Esophagus squamous epithelium (tissue), 5 donors: ENCODE data around the gene CADM2. TPM values are rescaled to one million over a fixed set of nuclear protein-coding genes. Genes with fewer than 3 reads are reported as not detected.
"Not testable (repeated sequence)": the region's sequence is repeated elsewhere in the genome, so short reads cannot be mapped to it uniquely, and the experiment has no call there.

Experiments used
- DNase-seq: peaks from one replicate; lab custom pipeline; 2025; lab: John Stamatoyannopoulos, UW
- H3K27ac ChIP-seq, 4 donors: fragments of 200-600 bp; sonication (generic); one replicate each; pipeline ENCODE4 v1.5.1; 2016 to 2019; ENCODE audit warnings: mild to moderate bottlenecking in 1 of 4
- H3K27me3 ChIP-seq, 4 donors: fragments of 200-600 bp; sonication (generic); 1 replicate in 3 of 4; 2 replicates in 1 of 4; pipeline versions ENCODE4 v1.5.1 to v1.6.0; 2017 to 2021; ENCODE audit warnings: antibody characterized with exemption in 1 of 4
- H3K36me3 ChIP-seq, 3 donors: fragments of 200-600 bp; sonication (generic); one replicate each; pipeline ENCODE4 v1.5.1; 2016 to 2019
- H3K4me1 ChIP-seq, 3 donors: fragments of 200-600 bp; sonication (generic); one replicate each; pipeline ENCODE4 v1.5.1; 2017 to 2019
- H3K4me3 ChIP-seq, 4 donors: fragments of 200-600 bp; sonication (generic); 1 replicate in 3 of 4; 2 replicates in 1 of 4; pipeline ENCODE4 v1.5.1; 2016 to 2019; ENCODE audit warnings: mild to moderate bottlenecking in 2 of 4, moderate library complexity in 1 of 4
- H3K9me3 ChIP-seq, 3 donors: fragments of 200-600 bp; sonication (generic); one replicate each; pipeline ENCODE4 v1.5.1; 2016 to 2019
- CTCF ChIP-seq, 6 experiments: fragments of 450-650 bp in 4 of 6; fragments of 200-600 bp in 2 of 6; sonication (generic) in 2 of 6; IDR thresholded peaks; one replicate each; pipeline ENCODE4 v1.5.1; 2016 to 2019; ENCODE audit warnings: antibody characterized with exemption in 6 of 6, mild to moderate bottlenecking in 4 of 6, moderate library complexity in 4 of 6
- POLR2A ChIP-seq, 4 donors: fragments of 450-650 bp; IDR thresholded peaks; one replicate each; pipeline ENCODE4 v1.6.1; 2017; ENCODE audit warnings: antibody characterized with exemption in 4 of 4, mild to moderate bottlenecking in 4 of 4, moderate library complexity in 3 of 4
- WGBS, 2 donors: methylation state at CpG; one replicate each; pipeline ENCODE4 v1.1.5; 2018; 5-methylcytosine and 5-hydroxymethylcytosine counted together
- intact Hi-C: fragments of 100-400 bp; cut with DNase I; formaldehyde crosslinking; loops from one replicate; pipeline ENCODE4 v1.15.0; 2022
- total RNA-seq, 4 donors: library from RNA; depleted of rRNA; stranded (reverse); fragments of >200 nt; gene quantifications; one replicate each; pipeline ENCODE4 v1.1.0, GENCODE V29; 2016
- donor health status: DM: yes; HTN: yes; CAD: no.

CADM2 gene
- total RNA-seq, 4 donors from 2014 or later = 0.08 to 0.76 (median 0.34) TPM

DNA sequence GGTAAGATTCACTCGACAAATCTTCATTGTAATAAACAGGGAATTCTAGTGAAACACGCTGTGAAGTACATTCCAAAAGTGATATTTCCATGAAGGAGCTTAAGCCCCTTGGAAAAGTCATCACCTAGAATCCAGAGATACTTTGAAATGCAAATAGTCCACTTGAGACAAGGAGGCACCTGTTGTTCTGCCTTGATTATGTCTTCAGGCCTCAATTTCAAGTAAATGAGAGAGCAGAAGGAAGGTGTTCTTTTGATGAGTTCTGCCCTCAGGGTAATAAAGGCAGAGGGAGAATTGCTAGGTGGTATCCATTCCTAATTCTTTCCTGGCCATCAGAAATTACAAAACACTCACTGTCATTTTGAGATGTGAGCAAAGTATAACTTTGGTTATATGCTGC lies 162.1 kb downstream of the CADM2 start:
- no peak for TF ChIP-seq POLR2A (IDR thresholded peaks at IDR 0.05)
- no peak for TF ChIP-seq CTCF (IDR thresholded peaks at IDR 0.05)
- H3K27me3 ChIP-seq = no peaks in the 10 kb centered on the region

DNA sequence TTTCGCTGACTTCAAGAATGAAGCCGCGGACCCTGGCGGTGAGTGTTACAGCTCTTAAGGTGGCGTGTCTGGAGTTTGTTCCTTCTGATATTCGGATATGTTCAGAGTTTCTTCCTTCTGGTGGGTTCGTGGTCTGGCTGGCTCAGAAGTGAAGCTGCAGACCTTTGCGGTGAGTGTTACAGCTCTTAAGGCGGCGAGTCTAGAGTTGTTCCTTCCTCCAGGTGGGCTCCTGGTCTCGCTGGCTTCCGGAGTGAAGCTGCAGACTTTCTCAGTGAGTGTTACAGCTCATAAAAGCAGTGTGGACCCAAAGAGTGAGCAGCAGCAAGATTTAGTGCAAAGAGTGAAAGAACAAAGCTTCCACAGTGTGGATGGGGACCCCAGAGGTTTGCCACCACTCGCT lies 174.1 kb downstream of the CADM2 start:
- H3K27me3 ChIP-seq, H3K9me3 ChIP-seq, H3K27ac ChIP-seq, H3K36me3 ChIP-seq, intact Hi-C loops, H3K4me3 ChIP-seq, DNase-seq, H3K4me1 ChIP-seq: not testable (repeated sequence)
- 85 to 89% methylated on average over 7 to 12 of the region's 13 CpGs for WGBS, 2 donors

More for the DNA sequence above, 162.1 kb downstream of the CADM2 start:
- H3K27ac ChIP-seq = no peak overlapping the region
- H3K36me3 ChIP-seq = no peaks in the 10 kb centered on the region
- H3K9me3 ChIP-seq = no peaks in the 10 kb centered on the region
- no peaks in the 10 kb centered on the region for H3K4me1 ChIP-seq
- intact Hi-C loops = no loop called here
- 83 to 93% methylated on average over 2 of the region's 2 CpGs for WGBS, 2 donors
- H3K4me3 ChIP-seq = no peak overlapping the region
- no peak for DNase-seq

DNA sequence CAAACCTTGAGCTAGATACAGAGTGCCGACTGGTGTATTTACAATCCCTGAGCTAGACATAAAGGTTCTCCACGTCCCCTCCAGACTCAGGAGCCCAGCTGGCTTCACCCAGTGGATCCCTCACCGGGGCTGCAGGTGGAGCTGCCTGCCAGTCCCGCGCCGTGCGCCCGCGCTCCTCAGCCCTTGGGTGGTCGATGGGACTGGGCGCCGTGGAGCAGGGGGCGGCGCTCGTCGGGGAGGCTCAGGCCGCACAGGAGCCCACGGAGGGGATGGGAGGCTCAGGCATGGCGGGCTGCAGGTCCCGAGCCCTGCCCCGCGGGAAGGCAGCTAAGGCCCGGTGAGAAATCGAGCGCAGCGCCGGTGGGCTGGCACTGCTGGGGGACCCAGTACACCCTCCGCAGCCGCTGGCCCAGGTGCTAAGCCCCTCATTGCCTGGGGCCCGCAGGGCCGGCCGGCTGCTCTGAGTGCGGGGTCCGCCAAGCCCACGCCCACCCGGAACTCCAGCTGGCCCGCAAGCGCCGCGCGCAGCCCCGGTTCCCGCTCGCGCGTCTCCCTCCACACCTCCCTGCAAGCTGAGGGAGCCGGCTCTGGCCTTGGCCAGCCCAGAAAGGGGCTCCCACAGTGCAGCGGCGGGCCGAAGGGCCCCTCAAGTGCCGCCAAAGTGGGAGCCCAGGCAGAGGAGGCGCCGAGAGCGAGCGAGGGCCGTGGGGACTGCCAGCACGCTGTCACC lies 175.1 kb downstream of the CADM2 start:
- H3K27me3 ChIP-seq, DNase-seq, H3K4me1 ChIP-seq, H3K36me3 ChIP-seq, H3K9me3 ChIP-seq, H3K27ac ChIP-seq, H3K4me3 ChIP-seq, intact Hi-C loops: not testable (repeated sequence)
- 96 to 98% methylated on average over 7 to 8 of the region's 57 CpGs for WGBS, 2 donors

DNA sequence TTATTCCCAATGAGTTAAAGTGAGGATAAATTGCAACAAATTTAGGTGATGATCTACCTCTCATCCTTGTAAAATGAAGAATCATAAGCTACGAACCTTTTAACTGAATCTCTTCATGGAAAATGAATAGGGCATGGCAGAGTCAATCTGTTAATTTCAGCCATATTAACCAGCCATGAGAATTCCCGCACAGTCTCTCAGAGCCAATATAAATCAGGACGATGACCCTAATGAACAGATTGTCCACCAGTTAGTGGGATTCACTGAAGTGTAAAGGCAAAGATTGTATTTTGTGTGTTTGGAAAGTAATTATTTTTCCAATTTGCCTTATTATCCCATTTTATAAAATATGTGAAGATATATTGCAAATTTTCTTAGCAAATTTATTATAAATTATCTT lies 183.8 kb downstream of the CADM2 start:
- TF ChIP-seq POLR2A (IDR thresholded peaks at IDR 0.05) = no peak
- TF ChIP-seq CTCF (IDR thresholded peaks at IDR 0.05) = no peak
- no peak overlapping the region for H3K27ac ChIP-seq
- H3K4me1 ChIP-seq = peaks cover 0 to 11% (median 0%) of the 10 kb centered on the region in 3 donors
- 83 to 86% methylated on average over 3 of the region's 3 CpGs for WGBS, 2 donors
- no peaks in the 10 kb centered on the region for H3K9me3 ChIP-seq
- intact Hi-C loops = no loop called here
- no peak for DNase-seq
- no peaks in the 10 kb centered on the region for H3K36me3 ChIP-seq
- no peaks in the 10 kb centered on the region for H3K27me3 ChIP-seq
- H3K4me3 ChIP-seq = no peak overlapping the region

- Histone ChIP-seq H3K4me1 (no peaks in the 10 kb centered on the region), H3K27me3 (no peaks in the 10 kb centered on the region), H3K9me3 (no peaks in the 10 kb centered on the region), H3K36me3 (no peaks in the 10 kb centered on the region), H3K27ac (no peak overlapping the region), H3K4me3 (no peak overlapping the region)
- no peak for TF ChIP-seq POLR2A (IDR thresholded peaks at IDR 0.05)
- no peak for TF ChIP-seq CTCF (IDR thresholded peaks at IDR 0.05)
- no peak for DNase-seq
- intact Hi-C loops = no loop called here
- WGBS, 2 donors = 18 to 22% methylated on average over 3 of the region's 3 CpGs
Observed at GRCh38 chr3:85148036-85148435, 189.2 kb downstream of the CADM2 start.

GRCh38 chr3:85151555-85151954 lies 192.8 kb downstream of the CADM2 start:
- intact Hi-C loops = no loop called here
- no peak for DNase-seq
- TF ChIP-seq CTCF (IDR thresholded peaks at IDR 0.05) (no peak), POLR2A (IDR thresholded peaks at IDR 0.05) (no peak)
- 76 to 83% methylated on average over 1 of the region's 1 CpG for WGBS, 2 donors
- Histone ChIP-seq H3K4me1 (no peaks in the 10 kb centered on the region), H3K27me3 (no peaks in the 10 kb centered on the region), H3K36me3 (no peaks in the 10 kb centered on the region), H3K4me3 (no peak overlapping the region), H3K9me3 (no peaks in the 10 kb centered on the region), H3K27ac (no peak overlapping the region)

- intact Hi-C loops, DNase-seq, H3K4me3 ChIP-seq, H3K9me3 ChIP-seq, H3K4me1 ChIP-seq, H3K36me3 ChIP-seq, H3K27me3 ChIP-seq, H3K27ac ChIP-seq: not testable (repeated sequence)
- 92 to 100% methylated on average over 2 of the region's 7 CpGs for WGBS, 2 donors
Observed at GRCh38 chr3:85153279-85153678, 194.5 kb downstream of the CADM2 start.
